GM21737 (cell line): ENCODE data around the gene GLE1.
"Not testable (repeated sequence)": the region's sequence is repeated elsewhere in the genome, so short reads cannot be mapped to it uniquely, and the experiment has no call there.

Experiments
- ATAC-seq: cut with Tn5 transposase; IDR thresholded peaks from one replicate; pipeline ENCODE4 v1.9.1; 2021; ENCODE audit warnings: mild to moderate bottlenecking, moderate library complexity; ENCODE audit not compliant: unreplicated experiment

GLE1 gene

DNA sequence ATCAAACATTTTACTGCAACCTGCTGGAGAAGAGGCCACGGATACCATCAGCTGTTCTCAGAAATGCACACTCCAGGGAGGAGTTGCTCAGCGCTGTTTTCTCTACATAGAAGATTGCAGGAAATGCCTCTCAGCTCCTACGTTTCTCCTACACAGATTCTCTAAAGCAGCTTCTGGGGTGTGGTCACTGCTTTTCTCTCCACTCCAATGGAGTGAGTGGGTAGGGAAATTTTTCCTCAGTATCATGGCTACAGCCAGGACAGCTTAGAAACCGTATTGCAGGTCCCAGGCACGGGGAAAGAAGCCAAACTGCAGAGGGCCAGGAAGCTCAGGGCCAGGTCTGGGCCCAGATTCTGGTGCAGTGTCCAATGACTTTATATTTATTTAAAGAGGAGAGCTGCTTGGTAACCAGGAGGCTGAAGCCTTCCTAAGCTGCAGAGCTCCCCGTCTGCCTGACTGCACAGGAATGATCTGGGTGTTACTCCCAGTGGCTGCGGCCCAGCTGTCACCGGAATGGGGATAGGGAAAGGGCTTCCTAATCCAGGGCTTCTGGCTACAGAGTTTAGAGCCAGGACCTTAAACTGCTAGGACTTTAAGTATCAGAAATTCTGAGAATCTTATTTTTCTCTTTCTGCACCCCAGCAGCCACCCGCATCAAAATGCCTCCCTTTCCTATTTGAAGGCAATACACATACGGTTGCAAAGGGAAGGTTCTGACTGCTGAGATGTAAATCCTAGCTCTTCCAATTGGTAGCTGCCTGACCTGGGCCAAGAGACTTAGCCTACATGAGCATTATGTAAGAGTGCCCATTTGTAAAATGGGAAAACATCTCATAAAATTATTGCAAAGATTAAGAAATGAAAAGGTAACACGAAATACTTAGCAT is 46.5 kb downstream of the GLE1 start:
- ATAC-seq: no peak

DNA sequence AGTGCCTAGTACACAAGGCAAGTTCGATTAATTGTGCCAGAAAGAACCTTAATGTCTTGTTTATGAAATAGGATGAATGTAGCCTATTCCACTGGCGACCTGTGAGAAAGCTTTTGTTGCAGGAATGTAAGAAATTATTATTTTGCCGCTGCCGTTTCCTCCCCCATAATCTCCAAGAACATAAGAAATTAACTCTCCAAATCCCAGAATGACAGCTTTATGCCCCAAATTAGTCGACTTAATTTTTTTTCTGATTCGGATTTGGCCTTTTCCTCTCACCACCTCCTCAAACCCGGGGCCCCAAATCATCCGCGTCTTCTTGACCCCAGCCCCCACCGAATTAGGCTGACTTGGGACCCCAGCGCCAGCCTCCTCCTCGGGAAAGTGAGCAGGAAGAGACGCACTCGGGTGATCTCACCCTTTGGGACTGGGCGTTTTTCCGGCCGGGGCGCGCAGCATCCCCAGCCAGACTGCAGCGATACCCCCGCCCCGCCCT is 47.2 kb downstream of the GLE1 start:
- no peak for ATAC-seq

DNA sequence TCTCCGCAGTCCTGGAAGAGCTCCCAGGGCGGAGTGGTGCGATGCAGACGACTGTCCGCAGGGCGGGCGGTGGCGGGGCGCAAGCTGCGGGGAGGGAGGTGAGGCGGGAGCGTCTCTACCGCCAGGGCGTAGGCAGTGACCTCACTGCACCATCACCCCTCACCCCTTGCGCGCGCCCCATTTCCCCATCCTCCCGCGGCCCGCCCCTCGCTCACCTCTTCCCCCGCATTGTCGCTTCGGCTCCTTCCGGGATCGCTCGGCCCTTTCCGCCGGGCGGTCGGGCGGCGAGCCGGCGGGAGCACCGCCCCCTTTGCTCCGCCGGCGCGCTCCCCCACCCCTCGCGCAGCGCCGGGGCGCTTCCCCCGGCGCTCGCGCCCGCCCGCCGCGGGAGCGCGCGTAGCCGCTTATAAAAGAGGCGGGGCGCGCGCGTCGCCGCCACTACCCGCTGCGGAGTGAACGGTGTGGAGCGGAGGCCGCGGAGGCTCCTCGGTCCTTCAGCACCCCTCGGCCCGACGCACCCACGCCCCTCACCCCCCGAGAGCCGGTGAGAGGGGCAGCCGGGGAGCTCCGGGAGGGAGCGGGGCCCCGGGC is 47.7 kb downstream of the GLE1 start, which contains the start of gene SPTAN1:
SPTAN1 (plus strand) TSS at position 435 of the 591 bp plus-strand sequence. CDS start 14,154 bp downstream, outside the sequence.
- ATAC-seq: peak; percentile 76

DNA sequence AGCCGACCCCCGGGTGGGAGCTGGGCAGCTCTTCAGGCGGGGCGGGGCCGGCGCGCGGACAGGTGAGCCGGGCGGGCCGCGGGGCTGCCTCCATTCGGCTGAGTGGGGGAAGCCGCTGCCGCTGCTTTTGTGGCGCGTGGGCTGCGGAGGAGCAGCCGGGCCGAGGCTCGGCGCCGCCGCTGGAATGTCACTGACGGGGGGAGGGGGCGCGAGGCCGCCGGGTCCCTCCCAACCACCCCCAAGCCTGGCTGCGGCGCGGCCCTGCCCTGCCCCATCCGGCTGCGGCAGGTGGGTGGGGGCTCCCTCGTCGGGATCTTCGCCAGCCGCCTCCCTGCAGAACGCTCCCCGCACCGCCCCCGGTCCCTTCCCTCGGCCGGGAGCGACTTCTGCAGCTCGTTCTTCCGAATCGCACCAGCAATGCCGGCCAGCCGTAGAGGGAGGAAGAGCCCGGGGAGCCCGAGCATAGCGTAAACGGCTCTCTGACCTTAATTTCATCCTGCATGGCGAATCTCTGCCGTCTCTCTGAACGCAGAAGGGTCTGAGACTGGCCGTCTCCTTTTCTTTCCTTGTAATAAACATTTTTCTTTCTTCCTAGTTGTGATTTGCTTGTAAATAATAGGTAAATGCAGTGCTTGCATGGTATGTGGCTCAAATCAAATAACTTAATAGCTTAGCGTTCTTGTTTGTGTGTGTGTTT is 48.4 kb downstream of the GLE1 start:
- ATAC-seq: peak; percentile 34

DNA sequence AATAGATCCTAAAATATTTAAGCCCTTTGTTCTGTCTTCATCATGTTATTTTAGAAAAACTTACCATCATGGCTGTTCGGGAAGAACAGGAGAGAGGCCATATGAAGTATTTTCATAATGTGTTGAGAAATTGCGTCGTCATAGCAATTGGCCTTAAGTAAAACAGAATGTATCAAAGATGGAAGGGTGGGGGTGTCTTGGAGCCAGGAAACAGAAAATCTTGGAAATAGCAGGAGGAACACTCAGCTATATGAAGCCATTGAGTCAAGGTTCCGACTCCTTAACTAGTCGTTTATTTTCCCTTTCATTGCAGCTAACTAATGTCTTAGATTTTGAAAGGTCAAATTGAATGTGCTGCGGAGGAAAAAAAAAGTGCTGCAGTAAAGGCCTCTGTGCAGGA is 49.2 kb downstream of the GLE1 start:
- no peak for ATAC-seq

DNA sequence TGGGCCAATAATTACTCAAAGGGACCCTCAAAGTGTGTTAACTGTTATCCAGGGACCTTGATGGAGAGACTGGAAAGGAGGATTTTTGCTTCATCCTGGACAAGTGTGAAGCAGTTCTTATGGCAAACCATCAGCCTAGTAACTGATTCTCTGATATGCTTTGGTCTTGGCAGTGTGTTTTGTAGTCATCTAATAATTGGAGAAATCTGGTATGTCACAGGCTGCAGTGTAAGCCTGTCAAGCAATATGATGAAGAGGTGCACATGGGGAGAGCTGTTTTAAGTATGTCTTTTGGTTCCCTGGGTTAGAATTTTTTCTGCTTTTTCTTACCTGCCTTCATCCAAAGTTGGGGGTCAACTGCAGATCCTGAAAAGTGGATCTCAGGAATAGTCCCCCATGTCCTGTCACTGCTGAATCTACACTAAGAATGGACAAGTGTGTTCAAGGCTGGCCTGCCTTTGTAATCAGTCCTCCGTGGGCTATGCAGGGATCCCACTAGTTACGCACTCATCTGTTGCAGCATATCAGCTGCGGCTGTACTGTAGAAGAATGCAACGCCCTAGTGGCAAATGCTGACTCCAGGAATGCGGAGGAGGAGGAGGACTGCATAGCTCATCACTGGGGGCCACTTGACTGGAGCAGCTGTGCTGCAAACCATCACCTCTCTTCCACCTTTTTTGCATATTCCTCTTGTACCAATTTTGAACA is 49.8 kb downstream of the GLE1 start:
- ATAC-seq: no peak

DNA sequence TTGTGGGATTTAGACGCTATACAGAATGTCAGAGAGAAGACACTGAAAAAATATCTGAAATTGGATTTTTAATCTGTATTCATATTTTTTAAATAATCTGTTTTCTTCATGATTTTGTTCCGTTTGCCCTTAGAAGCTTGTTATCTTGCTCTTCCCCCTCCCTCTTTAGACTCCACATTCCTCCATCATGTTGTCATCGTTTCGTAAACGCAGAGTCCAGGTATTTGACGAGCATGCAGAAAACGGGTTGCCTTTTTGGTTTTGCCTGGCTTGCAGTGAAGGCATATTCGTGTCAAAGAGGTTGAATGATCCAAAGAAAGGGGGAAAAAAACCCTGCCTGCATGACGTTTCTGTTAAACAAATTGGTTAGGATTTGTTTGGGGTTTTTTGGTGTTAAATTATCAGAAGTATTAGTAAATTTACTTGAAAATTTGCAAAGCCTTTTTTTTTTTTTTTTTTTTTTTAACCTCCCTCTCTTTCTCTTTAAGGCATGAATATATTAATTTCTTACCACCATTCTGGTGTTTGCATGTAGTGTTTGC is 50.7 kb downstream of the GLE1 start:
- no peak for ATAC-seq

DNA sequence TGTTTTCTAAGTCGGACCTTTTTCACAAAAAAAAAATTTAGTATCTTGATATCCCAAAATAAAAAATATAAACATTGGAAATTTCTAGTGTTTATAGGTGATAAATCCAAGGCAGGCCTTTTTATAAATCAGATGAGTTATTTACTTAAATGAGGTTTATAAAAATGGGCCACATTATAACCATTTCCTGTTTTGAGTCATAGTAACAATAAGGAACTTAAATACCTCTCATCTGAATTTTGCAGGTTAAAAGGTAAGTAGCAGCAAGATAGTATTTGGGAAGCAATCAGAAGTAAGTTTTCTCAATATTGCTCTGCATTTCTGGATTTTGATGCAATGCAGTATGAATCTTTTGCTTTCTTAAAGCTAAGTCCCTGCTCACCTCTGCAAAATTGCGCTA is 51.8 kb downstream of the GLE1 start:
- no peak for ATAC-seq

DNA sequence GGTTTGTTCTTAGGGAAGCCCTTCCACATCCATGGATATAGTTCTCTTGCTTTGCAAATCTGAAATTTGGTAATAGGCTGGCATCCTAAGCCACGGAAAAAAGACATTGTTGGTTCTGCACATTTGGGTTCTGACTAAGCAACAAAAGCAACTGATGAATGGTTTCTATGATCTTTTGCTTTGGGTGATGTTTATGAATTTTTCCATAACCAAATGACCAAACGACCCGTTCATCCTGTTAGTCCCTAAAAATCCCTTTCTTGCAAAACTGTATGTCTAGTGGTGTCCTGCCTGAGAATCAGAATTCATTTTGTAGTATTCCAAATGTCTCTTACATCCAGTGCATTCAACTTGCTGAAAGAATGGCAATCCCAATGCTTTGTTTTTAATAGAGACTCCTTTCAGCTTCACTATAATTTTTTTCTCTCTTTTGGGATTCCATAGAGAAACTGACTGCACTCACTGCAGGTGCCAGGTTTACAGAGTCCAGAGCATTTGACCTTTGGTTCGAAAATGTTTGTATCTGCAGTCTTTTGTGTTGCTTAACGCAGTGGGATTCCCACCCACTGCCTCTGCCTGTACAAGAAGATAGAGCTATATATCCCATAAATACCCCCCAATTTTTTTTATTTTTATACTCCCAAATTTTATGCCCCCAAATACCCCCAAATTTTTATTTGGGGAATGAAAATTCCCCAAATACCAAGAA is 52.6 kb downstream of the GLE1 start:
- no peak for ATAC-seq

DNA sequence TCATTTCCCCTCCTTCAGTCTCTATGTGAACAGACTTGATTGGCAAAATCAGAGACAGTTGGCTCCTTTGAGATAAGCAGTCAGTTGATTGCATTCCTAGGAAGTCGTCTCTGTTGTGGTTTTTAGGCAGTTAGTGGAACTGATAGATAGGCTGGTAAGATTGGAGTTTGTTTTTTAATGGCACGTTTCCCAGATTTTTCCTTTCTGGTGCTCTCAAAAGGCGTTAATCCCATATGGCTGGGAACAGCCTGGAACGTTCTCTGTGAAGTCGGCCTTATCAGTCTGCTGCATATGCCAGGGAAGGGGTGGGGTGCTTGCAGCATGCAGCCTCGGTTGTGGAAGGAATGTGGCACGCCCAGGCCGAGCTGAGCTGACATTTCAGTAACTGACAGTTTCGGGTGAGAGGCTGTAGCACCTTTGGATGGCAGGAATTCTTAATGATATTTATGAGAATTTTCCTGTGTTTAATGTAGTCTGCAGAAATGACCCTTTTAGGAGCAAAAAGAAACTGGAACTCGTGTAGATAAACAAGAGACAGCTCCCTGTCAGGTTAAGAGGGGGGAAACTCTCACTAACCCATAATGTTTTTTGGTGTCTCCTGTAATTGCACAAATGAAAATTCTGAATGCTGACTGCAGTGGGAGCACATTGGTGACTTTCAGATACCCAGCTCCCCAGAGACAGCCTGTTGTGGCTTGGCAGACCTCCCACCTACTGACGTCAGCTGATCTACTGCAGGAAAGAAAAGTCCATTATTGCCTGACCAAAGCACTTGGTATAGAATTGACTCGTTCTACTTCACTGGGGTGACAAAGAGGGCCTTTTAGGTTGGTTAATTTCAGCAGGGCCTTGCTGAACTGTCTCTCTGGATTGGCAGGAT is 54.2 kb downstream of the GLE1 start:
- peak; percentile 53 for ATAC-seq

DNA sequence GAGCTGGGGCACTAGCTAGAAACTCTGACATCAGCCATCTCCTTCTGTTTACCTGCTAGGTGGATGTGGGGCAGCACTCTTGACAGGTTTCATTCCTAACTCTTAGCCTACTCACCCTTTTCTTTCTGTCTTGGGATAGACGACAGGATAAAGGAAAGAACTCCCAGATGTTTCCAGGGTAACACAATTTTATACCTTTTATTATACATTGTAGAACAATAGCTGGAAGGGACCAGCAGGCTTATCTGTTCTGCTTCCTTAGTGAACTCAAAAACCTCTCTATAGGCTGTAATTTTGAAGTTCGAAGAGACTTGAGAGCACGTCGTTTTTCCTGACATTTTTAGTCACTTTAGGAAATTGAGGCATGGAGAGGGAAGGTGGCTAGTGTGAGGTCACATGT is 61.1 kb downstream of the GLE1 start:
- no peak for ATAC-seq

DNA sequence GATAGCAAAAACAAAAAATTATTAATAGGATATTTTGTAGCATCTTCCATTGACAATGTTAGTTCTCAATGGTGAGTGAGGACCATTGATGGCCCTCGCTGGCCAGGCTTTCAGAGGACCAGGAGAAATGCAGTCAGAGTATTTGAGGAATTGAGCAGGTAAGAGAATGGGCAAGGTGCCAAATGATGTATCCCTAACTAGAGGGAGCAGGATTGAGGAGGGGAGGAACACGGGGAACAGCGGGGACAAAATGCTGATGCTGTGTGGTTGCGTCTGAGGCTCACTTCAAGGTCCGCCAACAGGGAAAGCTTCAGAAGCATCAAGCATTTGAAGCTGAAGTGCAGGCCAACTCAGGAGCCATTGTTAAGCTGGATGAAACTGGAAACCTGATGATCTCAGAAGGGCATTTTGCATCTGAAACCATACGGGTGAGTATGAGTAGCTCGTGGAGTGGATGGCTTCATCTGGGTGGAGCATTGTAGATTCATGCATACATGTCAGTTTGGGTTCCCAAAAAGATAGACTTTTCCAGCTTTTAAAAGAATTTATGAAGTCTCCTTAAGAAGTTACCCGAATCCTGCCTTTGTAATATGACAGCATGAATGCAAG is 64.1 kb downstream of the GLE1 start:
- ATAC-seq: no peak

DNA sequence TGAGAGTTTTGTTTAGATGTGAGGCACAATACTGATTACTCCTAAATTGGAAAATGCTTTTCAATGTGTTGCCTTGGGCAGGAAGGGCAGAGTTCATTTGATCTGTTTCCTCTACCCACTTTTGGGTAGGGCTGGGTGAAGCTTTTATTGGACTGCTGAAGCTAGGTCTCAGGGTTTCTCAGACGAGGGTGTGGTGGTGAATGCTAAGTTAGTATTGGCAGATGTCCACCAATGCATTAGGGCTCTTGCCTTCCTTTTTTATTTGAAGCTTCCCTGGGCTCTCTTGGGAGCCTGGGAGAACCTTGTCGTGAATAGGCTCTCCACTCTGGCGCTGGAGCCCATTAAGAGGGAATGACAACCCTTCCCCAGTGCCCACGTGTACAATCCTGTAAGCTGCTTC is 71.0 kb downstream of the GLE1 start:
- no peak for ATAC-seq

DNA sequence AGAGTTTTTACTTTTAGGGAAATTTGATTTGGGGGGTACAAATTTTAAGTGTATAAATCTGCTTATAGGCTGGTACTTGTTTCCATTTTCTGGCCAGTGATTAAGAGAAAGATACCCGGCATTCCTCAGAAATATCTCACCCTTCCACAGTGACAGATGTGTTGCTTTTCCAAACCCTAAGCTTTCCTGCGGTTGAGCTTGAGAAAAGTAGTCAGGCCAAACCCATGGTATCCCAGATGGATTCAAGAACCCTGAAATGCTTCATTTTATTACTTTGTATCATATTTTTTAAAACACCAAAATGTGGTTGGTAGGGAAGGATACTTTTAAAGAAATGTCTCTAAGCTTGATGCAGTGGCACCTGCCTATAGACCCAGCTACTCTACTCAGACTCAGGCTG is 71.4 kb downstream of the GLE1 start:
- no peak for ATAC-seq

DNA sequence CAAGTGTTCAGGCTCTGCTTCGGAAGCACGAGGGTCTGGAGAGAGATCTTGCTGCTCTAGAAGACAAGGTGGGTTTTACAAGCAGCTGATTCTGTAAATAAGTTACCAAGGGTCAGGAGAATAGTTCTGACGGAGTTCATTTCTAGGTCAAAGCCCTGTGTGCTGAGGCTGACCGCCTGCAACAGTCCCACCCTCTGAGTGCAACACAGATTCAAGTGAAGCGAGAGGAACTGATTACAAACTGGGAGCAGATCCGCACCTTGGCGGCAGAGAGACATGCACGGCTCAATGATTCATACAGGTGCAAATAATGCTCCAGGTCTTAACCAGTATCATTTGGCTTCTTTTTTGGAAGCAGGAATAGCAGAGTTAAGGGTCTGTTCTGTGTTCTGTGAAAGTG is 72.7 kb downstream of the GLE1 start:
- no peak for ATAC-seq

DNA sequence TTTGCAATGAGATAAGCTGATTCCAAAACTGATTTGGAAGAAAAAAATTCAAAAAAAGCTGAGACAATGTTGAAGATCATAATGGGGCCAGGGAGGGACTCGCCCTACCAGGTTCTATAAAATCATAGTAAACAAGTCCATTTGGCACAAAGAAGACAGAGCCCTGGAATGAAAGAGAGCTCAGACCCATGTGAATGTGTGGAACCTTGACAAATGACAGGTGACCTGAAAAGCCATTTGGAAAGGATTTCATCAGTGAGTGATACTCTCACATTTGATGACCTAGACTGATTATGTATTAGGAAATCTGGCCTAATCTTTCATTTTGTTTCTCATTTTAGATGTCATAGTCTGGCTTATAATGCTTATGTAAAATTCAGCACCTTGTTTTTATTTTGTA is 74.7 kb downstream of the GLE1 start:
- no peak for ATAC-seq

DNA sequence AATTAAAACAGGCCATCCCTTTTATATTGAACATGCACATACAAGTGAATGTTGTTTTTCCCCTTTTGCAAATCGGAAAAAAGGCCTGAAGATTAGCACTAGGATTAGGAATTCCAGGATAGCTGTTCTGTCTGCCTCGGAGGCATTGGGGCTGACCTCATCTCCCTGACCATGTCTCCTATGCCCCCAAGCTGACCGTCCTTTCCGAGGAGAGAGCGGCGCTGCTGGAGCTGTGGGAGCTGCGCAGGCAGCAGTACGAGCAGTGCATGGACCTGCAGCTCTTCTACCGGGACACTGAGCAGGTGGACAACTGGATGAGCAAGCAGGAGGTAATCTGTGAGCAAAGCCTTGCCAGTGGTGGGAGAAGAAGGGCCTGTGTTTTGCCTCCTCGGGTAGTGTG is 76.2 kb downstream of the GLE1 start:
- ATAC-seq: no peak

DNA sequence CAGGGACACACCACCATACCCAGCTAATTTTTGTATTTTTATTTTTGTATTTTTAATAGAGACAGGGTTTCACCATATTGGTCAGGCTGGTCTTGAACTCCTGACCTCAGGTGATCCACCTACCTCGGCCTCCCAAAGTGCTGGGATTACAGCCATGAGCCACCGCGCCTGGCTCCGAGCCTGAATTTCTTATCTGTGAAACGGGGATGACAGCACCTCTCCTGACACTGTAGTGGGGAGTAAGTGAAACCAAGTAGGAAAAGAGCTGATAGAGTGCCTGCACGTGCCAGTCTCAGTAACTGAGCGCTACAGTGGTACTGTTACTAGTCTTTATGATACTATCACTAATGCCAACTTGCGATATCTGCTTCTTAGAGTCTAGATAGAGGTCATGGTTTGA is 80.6 kb downstream of the GLE1 start:
- ATAC-seq: not testable (repeated sequence)

DNA sequence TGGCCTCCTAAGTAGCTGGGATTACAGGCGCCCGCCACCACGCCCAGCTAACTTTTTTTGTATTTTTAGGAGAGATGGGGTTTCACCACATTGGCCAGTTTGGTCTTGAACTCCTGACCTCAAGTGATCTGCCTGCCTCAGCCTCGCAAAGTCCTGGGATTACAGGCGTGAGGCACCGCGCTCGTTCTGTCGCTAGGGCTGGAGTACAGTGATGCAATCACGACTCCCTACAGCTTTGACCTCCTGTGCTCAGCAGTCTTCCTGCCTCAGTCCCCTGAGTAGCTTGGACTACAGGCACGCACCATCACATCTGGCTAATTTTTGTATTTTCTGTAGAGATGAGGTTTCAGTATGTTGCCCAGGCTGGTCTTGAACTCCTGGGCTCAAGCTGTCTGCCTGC is 82.4 kb downstream of the GLE1 start:
- not testable (repeated sequence) for ATAC-seq
